PFSK-1 (cell line): ENCODE data around the gene CEP170.

Experiments
- FOXP2 ChIP-seq: optimal IDR thresholded peaks from 2 replicates; pipeline ENCODE3; 2011; ENCODE audit warnings: borderline replicate concordance, control low read depth, inconsistent platforms; ENCODE audit not compliant: insufficient read depth; ENCODE audit errors: extremely low read length, extremely low read depth
- POLR2AphosphoS5 ChIP-seq: IDR thresholded peaks from 2 replicates; pipeline ENCODE4 v1.6.1; 2012; ENCODE audit warnings: low read depth, mild to moderate bottlenecking, control low read depth, low read length, moderate library complexity
- REST ChIP-seq, 2 experiments: IDR thresholded peaks; 2 replicates each; pipeline versions ENCODE4 v1.6.1 to v1.8.0; 2011 to 2012; ENCODE audit warnings: low read depth in 2 of 2, low read length in 2 of 2, control low read depth in 1 of 2, inconsistent platforms in 1 of 2, mild to moderate bottlenecking in 1 of 2, moderate library complexity in 1 of 2; ENCODE audit not compliant: insufficient read depth in 1 of 2

- TF ChIP-seq FOXP2, result no peak
- no peak for TF ChIP-seq REST (IDR thresholded peaks at IDR 0.05; ENCODE audit: insufficient read depth in 1 of 2, low read depth in 2 of 2, low read length in 2 of 2)
- no peak for TF ChIP-seq POLR2AphosphoS5
Measured at GRCh38 chr1:243216741-243217140, 38.3 kb downstream of the CEP170 start.
